K562 (cell line): ENCODE data around the gene CSNK1G3.

Experiments used
- CC2D1A ChIP-seq: fragments of 450-650 bp; IDR thresholded peaks from 2 replicates; pipeline ENCODE4 v1.6.1; 2017; ENCODE audit warnings: mild to moderate bottlenecking
- E2F3 ChIP-seq: fragments of 250-450 bp; sonication (Bioruptor Pico); IDR thresholded peaks from 2 replicates; pipeline ENCODE4 v1.4.0; 2020; ENCODE audit warnings: mild to moderate bottlenecking
- POLR2A ChIP-seq: fragments of 450-650 bp; conservative IDR thresholded peaks from 2 replicates; pipeline ENCODE4 v1.6.1; 2016
- SIN3A ChIP-seq, 2 experiments: fragments of 150-350 bp in 1 of 2; IDR thresholded peaks; 2 replicates each; pipeline ENCODE4 v1.6.1; 2011 to 2016; ENCODE audit warnings: borderline replicate concordance in 2 of 2, low read depth in 2 of 2, low read length in 2 of 2, mild to moderate bottlenecking in 2 of 2, moderate library complexity in 2 of 2; ENCODE audit not compliant: control insufficient read depth in 1 of 2
- TF ChIP-seq, protein P1 (sequence below), 3 experiments: IDR thresholded peaks in 2 of 3; conservative IDR thresholded peaks in 1 of 3; 2 replicates each; pipeline ENCODE4 v1.5.1; 2011 to 2012; ENCODE audit warnings: low read length in 3 of 3, mild to moderate bottlenecking in 3 of 3, control low read depth in 2 of 3, improper control_type of control experiment in 1 of 3, inconsistent platforms in 1 of 3, low read depth in 1 of 3, mixed read lengths in 1 of 3, moderate library complexity in 1 of 3; ENCODE audit not compliant: insufficient read depth in 2 of 3
- TF ChIP-seq, protein P2 (sequence below): fragments of 450-650 bp; formaldehyde crosslinking; IDR thresholded peaks from 2 replicates; pipeline ENCODE4 v1.4.0; 2020; ENCODE audit warnings: mild to moderate bottlenecking, mixed read lengths
- TF ChIP-seq, protein P3 (sequence below): fragments of 250-450 bp; sonication (Bioruptor Pico); IDR thresholded peaks from 2 replicates; pipeline ENCODE4 v1.8.0; 2021; ENCODE audit warnings: moderate library complexity, mild to moderate bottlenecking, inconsistent platforms
- TF ChIP-seq, protein P4 (sequence below): fragments of 250-450 bp; sonication (Bioruptor Pico); IDR thresholded peaks from 2 replicates; pipeline ENCODE4 v1.4.0; 2020; ENCODE audit warnings: mild to moderate bottlenecking, moderate library complexity, borderline replicate concordance
- TF ChIP-seq, protein P5 (sequence below): sonication (generic); formaldehyde crosslinking; IDR thresholded peaks from 2 replicates; pipeline ENCODE4 v1.4.0; 2020; ENCODE audit warnings: mild to moderate bottlenecking, missing genetic modification reagents
- TF ChIP-seq, protein P6 (sequence below), 2 experiments: fragments of 200-800 bp in 1 of 2; sonication (Bioruptor generic) in 1 of 2; sonication (generic) in 1 of 2; formaldehyde crosslinking in 1 of 2; IDR thresholded peaks in 1 of 2; conservative IDR thresholded peaks in 1 of 2; 2 replicates each; pipeline versions ENCODE4 v1.5.0 to v1.6.1; 2016 to 2020; ENCODE audit warnings: missing compliant biosample characterization in 1 of 2, missing genetic modification characterization in 1 of 2, missing genetic modification reagents in 1 of 2

DNA sequence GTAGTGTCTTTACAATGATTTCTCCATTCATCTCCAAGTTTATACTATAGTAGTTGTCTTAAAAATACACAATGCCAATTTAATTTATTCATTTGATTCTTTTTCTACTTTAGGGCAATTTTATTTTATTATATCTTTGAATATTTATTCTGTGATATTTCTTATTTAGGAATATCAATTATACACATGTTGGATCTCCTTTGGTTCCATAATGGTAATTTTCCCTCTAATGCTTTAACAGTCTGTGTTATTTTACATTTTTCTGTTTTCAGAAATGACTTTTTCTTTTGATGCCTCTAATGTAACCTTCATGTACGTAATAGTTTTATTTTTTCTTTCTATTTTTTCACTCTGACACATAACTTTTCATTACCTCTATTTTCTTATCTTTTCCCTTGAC is 153.0 kb downstream of the CSNK1G3 start:
- TF ChIP-seq, protein P1, sequence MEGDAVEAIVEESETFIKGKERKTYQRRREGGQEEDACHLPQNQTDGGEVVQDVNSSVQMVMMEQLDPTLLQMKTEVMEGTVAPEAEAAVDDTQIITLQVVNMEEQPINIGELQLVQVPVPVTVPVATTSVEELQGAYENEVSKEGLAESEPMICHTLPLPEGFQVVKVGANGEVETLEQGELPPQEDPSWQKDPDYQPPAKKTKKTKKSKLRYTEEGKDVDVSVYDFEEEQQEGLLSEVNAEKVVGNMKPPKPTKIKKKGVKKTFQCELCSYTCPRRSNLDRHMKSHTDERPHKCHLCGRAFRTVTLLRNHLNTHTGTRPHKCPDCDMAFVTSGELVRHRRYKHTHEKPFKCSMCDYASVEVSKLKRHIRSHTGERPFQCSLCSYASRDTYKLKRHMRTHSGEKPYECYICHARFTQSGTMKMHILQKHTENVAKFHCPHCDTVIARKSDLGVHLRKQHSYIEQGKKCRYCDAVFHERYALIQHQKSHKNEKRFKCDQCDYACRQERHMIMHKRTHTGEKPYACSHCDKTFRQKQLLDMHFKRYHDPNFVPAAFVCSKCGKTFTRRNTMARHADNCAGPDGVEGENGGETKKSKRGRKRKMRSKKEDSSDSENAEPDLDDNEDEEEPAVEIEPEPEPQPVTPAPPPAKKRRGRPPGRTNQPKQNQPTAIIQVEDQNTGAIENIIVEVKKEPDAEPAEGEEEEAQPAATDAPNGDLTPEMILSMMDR (IDR thresholded peaks at IDR 0.05 in 2 of 3, conservative IDR thresholded peaks at IDR 0.05 in 1 of 3; ENCODE audit: insufficient read depth in 2 of 3, low read depth in 1 of 3, low read length in 3 of 3) = no peak
- TF ChIP-seq, protein P2, sequence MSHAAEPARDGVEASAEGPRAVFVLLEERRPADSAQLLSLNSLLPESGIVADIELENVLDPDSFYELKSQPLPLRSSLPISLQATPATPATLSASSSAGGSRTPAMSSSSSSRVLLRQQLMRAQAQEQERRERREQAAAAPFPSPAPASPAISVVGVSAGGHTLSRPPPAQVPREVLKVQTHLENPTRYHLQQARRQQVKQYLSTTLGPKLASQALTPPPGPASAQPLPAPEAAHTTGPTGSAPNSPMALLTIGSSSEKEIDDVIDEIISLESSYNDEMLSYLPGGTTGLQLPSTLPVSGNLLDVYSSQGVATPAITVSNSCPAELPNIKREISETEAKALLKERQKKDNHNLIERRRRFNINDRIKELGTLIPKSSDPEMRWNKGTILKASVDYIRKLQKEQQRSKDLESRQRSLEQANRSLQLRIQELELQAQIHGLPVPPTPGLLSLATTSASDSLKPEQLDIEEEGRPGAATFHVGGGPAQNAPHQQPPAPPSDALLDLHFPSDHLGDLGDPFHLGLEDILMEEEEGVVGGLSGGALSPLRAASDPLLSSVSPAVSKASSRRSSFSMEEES (CRISPR knock-in tag) = no peak
- no peak for TF ChIP-seq E2F3 (CRISPR knock-in tag)
- no peak for TF ChIP-seq POLR2A
- no peak for TF ChIP-seq CC2D1A
- TF ChIP-seq, protein P3, sequence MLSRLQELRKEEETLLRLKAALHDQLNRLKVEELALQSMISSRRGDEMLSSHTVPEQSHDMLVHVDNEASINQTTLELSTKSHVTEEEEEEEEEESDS = no peak
- TF ChIP-seq SIN3A (IDR thresholded peaks at IDR 0.05; ENCODE audit: borderline replicate concordance in 2 of 2, control insufficient read depth in 1 of 2, low read depth in 2 of 2, low read length in 2 of 2) = no peak
- TF ChIP-seq, protein P4, sequence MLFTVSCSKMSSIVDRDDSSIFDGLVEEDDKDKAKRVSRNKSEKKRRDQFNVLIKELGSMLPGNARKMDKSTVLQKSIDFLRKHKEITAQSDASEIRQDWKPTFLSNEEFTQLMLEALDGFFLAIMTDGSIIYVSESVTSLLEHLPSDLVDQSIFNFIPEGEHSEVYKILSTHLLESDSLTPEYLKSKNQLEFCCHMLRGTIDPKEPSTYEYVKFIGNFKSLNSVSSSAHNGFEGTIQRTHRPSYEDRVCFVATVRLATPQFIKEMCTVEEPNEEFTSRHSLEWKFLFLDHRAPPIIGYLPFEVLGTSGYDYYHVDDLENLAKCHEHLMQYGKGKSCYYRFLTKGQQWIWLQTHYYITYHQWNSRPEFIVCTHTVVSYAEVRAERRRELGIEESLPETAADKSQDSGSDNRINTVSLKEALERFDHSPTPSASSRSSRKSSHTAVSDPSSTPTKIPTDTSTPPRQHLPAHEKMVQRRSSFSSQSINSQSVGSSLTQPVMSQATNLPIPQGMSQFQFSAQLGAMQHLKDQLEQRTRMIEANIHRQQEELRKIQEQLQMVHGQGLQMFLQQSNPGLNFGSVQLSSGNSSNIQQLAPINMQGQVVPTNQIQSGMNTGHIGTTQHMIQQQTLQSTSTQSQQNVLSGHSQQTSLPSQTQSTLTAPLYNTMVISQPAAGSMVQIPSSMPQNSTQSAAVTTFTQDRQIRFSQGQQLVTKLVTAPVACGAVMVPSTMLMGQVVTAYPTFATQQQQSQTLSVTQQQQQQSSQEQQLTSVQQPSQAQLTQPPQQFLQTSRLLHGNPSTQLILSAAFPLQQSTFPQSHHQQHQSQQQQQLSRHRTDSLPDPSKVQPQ = no peak
- TF ChIP-seq, protein P5, sequence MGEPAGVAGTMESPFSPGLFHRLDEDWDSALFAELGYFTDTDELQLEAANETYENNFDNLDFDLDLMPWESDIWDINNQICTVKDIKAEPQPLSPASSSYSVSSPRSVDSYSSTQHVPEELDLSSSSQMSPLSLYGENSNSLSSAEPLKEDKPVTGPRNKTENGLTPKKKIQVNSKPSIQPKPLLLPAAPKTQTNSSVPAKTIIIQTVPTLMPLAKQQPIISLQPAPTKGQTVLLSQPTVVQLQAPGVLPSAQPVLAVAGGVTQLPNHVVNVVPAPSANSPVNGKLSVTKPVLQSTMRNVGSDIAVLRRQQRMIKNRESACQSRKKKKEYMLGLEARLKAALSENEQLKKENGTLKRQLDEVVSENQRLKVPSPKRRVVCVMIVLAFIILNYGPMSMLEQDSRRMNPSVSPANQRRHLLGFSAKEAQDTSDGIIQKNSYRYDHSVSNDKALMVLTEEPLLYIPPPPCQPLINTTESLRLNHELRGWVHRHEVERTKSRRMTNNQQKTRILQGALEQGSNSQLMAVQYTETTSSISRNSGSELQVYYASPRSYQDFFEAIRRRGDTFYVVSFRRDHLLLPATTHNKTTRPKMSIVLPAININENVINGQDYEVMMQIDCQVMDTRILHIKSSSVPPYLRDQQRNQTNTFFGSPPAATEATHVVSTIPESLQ = no peak
- TF ChIP-seq, protein P6, sequence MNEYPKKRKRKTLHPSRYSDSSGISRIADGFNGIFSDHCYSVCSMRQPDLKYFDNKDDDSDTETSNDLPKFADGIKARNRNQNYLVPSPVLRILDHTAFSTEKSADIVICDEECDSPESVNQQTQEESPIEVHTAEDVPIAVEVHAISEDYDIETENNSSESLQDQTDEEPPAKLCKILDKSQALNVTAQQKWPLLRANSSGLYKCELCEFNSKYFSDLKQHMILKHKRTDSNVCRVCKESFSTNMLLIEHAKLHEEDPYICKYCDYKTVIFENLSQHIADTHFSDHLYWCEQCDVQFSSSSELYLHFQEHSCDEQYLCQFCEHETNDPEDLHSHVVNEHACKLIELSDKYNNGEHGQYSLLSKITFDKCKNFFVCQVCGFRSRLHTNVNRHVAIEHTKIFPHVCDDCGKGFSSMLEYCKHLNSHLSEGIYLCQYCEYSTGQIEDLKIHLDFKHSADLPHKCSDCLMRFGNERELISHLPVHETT (CRISPR knock-in tag; conservative IDR thresholded peaks at IDR 0.05 in 1 of 2, IDR thresholded peaks at IDR 0.05 in 1 of 2) = no peak
